Activated T-cell treated with anti-CD3 and anti-CD28 coated beads, Interleukin-2, amount 50 U/mL, for 4 hours (primary cell): Measurements from ENCODE around the gene WDR27. TPM values are rescaled to one million over a fixed set of nuclear protein-coding genes. Genes with fewer than 3 reads are reported as not detected.
"Not testable (repeated sequence)": the region's sequence is repeated elsewhere in the genome, so short reads cannot be mapped to it uniquely, and the experiment has no call there.

ENCODE experiments used
- ATAC-seq, 2 donors: fragments of 200-7000 bp; cut with Tn5 transposase; one replicate each; pipeline ENCODE4 v1.10.0; 2021
- DNase-seq: peaks from one replicate; pipeline ENCODE4 v3.0.0-alpha.2; 2020
- H3K27me3 Mint-ChIP-seq: one replicate; pipeline ENCODE4 v1.8.0; 2021; ENCODE audit warnings: low read depth, mixed read lengths
- H3K36me3 Mint-ChIP-seq: one replicate; pipeline ENCODE4 v1.8.0; 2022; ENCODE audit warnings: mixed read lengths; ENCODE audit not compliant: insufficient read depth
- H3K4me1 Mint-ChIP-seq: one replicate; pipeline ENCODE4 v1.8.0; 2021; ENCODE audit warnings: low read depth, mixed read lengths
- H3K4me3 Mint-ChIP-seq: one replicate; pipeline ENCODE4 v1.8.0; 2021; ENCODE audit warnings: mild to moderate bottlenecking, moderate library complexity, mixed read lengths
- H3K9me3 Mint-ChIP-seq: one replicate; pipeline ENCODE4 v1.8.0; 2021; ENCODE audit warnings: mixed read lengths
- total RNA-seq, 3 donors: library from RNA; stranded (reverse); gene quantifications; one replicate each; pipeline ENCODE4 v1.2.1, GENCODE V29; 2021

The WDR27 gene
- total RNA-seq, 3 donors from 2014 or later, result 11.9 to 14.4 (median 13.4) TPM

DNA sequence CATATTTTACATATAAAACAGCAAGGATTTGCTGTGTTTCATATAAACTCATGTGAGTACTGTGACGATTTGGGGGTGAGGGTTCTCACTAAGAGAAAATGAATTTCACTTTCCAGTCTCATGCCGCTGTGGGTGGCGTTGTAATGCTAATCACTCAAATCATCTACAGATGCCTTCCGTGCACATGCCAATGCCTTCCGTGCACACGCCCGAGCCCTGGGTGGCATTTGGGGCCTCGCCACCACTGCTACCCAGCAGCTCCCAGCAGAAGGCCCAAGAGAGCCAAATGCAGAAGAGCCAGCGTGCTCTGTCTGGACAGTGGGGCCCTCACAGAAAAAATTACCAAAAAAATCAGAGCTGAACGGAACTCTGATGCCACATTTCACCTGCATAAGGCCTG is 53.7 kb downstream of the WDR27 start:
- no peak overlapping the region for H3K4me3 Mint-ChIP-seq
- no peak for DNase-seq
- H3K27me3 Mint-ChIP-seq, result no peaks in the 10 kb centered on the region
- peaks cover 2% of the 10 kb centered on the region for H3K36me3 Mint-ChIP-seq
- H3K4me1 Mint-ChIP-seq, result no peaks in the 10 kb centered on the region
- no peak for ATAC-seq
- H3K9me3 Mint-ChIP-seq, result no peaks in the 10 kb centered on the region

DNA sequence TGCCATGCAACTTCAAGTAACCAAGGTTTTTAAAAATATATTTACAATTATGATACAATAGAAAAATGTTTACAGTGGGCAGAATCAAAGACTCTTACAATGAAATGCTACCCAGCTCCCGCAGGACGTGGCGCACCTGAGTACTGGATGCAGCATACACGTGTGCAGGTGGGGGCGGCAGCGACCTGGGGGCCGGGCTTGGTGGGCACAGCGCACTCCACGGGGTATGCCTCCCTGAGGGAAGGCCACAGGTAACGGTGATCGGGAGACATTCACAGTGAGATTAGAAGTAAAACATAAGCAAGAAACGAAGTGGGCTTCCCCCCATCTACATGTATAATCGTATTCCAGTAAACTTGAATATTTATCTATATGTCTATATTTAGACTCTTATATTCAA is 54.2 kb downstream of the WDR27 start:
- no peaks in the 10 kb centered on the region for H3K4me1 Mint-ChIP-seq

DNA sequence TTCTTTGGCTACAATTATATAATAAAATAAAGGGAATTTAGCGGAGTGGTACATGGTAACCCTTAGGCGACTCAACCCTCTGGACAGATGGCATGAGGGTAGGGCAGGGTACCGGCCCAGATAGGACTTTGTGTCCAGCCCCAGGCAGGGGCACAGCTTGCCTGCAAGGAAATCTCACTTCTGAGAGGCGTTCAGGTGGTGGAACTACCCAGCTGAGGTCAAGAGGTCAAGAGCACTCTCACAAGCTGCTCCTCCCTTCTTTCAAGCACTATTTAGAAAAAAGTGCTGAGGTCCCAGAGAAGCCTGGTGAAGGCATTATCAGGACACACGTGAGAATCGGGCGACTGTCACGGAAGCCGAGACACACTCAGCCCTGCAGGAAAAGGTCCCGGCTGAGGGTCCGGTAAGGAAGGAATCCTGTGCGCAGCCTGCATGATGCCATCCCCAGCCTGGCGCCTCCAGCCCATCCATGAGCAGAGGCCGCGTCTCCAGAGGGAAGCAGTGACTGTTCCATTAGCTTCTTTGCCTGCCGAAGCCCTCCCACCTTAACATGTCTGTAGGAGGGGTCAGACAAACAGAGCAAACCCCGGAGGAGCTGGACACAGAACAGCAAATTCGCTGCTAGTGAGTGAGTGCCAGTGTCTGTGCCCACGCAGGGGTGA is 54.8 kb downstream of the WDR27 start:
- ATAC-seq (no peak), DNase-seq (no peak)
- Mint-ChIP-seq H3K36me3 (peaks cover 4% of the 10 kb centered on the region), H3K9me3 (no peaks in the 10 kb centered on the region), H3K4me3 (no peak overlapping the region), H3K27me3 (no peaks in the 10 kb centered on the region), H3K4me1 (no peaks in the 10 kb centered on the region)

More for the DNA sequence above, 54.2 kb downstream of the WDR27 start:
- H3K36me3 Mint-ChIP-seq, result peaks cover 4% of the 10 kb centered on the region
- H3K27me3 Mint-ChIP-seq, result no peaks in the 10 kb centered on the region
- H3K9me3 Mint-ChIP-seq, result no peaks in the 10 kb centered on the region
- ATAC-seq (no peak), DNase-seq (no peak)
- H3K4me3 Mint-ChIP-seq, result no peak overlapping the region

DNA sequence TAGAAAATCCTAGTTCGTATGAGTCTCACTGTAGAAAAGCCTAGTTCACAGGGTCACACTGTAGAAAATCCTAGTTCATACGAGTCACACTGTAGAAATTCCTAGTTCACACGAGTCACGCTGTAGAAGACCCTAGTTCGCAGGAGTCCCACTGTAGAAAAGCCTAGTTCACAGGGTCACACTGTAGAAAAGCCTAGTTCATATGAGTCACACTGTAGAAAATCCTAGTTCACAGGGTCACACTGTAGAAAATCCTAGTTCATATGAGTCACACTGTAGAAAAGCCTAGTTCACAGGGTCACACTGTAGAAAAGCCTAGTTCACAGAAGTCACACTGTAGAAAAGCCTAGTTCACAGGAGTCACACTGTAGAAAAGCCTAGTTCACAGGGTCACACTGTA is 56.4 kb downstream of the WDR27 start:
- not testable (repeated sequence) for H3K9me3 Mint-ChIP-seq, H3K27me3 Mint-ChIP-seq, ATAC-seq, H3K4me3 Mint-ChIP-seq, H3K4me1 Mint-ChIP-seq, H3K36me3 Mint-ChIP-seq, DNase-seq

DNA sequence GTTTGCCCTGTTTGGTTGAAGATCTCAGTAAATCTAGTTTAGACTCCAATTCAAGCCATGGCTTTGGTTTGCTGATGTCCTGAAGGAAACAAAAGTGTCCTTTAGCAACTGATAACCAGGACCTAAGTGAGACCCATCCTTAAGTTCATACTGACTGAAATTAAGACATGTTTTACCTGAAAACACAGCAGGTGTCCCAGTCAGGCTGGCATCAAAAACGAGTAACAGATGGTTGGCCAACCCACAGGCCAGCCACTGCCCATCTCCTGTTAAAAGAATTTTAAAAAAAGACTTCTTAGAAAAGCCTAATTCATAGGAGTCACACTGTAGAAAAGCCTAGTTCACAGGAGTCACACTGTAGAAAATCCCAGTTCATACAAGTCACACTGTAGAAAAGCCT is 58.3 kb downstream of the WDR27 start:
- Mint-ChIP-seq H3K9me3 (no peaks in the 10 kb centered on the region), H3K27me3 (no peaks in the 10 kb centered on the region), H3K4me1 (no peaks in the 10 kb centered on the region), H3K36me3 (peaks cover 4% of the 10 kb centered on the region), H3K4me3 (no peak overlapping the region)
- DNase-seq, result no peak
- no peak for ATAC-seq

DNA sequence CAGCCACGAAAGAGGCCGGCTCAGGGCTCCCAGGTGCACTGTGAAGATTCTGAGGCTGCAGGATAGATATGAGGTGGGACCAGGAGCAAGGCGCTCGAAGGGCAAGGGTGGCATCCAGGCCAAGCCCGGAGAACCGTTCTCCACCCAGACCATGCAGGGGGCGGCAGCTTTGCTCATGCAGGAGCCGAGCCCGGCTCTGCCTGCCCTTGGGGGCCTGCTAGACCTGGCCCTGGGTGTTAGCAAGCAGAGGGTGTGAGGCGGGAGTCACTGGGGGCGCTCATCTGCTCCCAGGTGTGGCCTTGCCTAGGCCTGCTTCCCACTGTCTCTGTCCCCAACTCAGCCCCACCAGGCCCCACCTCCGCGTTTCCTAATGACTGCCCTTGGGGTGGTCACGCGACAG is 59.4 kb downstream of the WDR27 start:
- H3K4me1 Mint-ChIP-seq, result no peaks in the 10 kb centered on the region
- no peak for ATAC-seq
- no peaks in the 10 kb centered on the region for H3K9me3 Mint-ChIP-seq
- peaks cover 4% of the 10 kb centered on the region for H3K36me3 Mint-ChIP-seq
- H3K27me3 Mint-ChIP-seq, result no peaks in the 10 kb centered on the region
- DNase-seq, result no peak
- H3K4me3 Mint-ChIP-seq, result no peak overlapping the region

DNA sequence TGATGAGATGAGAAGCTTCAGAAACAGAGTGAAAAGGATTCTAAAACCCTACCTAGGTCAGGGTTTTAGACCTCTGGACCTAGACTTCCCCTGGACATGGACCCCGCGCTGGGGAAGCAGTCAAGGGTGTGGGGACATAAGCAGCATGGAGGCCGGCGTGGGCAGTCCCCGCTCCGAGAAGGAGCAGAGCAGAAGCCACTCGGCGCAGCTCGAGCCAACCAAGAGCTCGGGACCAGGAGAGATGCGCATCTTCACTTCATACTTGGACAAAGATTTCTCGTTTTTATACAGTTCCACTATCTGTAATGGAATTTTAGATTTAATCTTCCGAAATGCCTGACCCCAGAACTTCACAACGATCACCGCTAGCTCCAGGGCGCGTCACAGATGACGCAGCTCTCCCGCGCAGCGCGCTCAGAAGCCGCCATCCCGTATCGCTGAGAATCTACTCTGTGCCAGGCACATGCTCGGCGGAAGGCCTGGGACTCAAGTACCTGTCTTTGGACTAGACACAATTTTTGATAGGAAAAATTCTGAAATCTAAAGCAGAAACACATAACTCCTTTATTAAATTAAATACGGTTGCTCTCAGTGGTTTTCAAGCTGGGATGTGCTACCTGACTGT is 60.3 kb downstream of the WDR27 start:
- DNase-seq (no peak), ATAC-seq (no peak)
- Mint-ChIP-seq H3K9me3 (no peaks in the 10 kb centered on the region), H3K4me1 (no peaks in the 10 kb centered on the region), H3K4me3 (no peak overlapping the region), H3K27me3 (no peaks in the 10 kb centered on the region), H3K36me3 (peaks cover 11% of the 10 kb centered on the region)

DNA sequence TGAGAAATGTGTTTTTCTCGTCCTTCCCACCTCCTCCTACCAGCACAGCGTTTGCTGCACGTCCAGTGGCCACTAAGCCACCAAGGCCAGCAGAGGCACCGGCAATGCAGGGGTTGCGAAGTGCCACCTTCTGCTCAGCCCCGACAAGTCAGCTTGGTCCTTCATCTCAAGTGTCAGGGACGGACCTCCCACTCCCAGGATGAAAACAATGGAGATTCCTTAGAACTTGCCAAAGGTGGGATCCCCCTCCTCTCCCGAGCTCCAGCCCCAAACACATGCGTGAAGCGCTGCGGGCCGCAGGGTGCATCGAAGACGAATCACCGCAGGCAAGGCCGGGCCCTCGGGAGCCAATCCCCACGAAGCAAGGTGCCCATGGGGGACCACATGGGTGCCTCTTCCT is 60.8 kb downstream of the WDR27 start:
- no peak for DNase-seq
- Mint-ChIP-seq H3K9me3 (no peaks in the 10 kb centered on the region), H3K4me1 (no peaks in the 10 kb centered on the region), H3K4me3 (no peak overlapping the region), H3K36me3 (peaks cover 11% of the 10 kb centered on the region), H3K27me3 (no peaks in the 10 kb centered on the region)
- ATAC-seq, result no peak

DNA sequence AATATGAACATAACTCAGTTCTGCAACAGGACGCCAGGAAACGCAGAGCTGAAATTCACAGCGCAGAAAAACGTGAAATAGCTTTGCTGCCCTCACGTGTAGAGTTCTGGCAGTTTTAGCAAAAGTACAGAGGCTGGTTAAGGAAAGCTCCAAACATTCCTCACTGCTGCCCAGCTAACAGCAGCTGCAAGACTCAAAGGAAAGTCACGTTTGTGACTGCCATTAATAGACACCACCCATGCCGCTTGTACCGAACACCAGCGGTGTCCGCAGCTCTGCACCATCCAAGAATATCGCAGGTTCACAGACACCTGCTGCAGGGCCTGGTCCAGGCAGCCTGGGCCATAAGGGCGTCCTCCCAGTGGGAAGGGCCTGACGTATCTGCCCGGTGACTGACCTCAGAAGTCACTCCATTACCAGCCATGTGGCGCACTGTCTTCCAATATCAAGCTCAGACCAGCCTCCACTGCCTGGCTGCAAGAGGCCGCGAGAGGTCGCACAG is 61.4 kb downstream of the WDR27 start:
- no peak for ATAC-seq
- H3K4me3 Mint-ChIP-seq, result no peak overlapping the region
- H3K27me3 Mint-ChIP-seq, result no peaks in the 10 kb centered on the region
- no peaks in the 10 kb centered on the region for H3K9me3 Mint-ChIP-seq
- peaks cover 13% of the 10 kb centered on the region for H3K36me3 Mint-ChIP-seq
- no peak for DNase-seq
- no peaks in the 10 kb centered on the region for H3K4me1 Mint-ChIP-seq

DNA sequence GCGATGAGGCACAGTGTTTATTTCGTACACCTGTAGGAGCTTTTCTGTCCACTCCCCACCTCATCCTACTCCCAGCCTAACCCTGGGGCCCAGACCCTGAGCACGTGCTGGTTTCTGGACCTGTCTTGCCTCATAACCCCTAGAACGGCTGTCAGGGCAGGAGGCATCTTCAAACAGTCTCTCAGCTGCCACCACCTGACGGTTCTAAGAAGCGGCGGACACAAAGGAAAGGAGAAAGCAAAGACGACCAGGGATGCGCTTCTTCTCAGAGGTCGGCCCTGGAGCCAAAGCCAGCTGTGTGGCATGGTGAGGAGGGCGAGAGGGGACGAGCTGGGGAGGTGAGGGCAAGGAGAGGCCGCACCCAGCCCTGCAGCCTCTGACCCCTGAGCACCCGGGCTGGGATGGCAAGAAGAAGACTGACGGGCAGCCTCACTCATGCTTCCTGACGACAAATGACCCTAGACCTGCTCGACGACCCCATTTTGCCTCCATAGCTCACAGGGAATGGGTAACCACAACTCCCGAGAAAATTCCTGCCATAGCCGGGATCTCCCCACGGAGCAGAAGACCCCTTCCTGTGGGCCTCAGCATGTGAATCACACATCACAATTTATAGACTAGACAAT is 62.1 kb downstream of the WDR27 start:
- no peaks in the 10 kb centered on the region for H3K27me3 Mint-ChIP-seq
- H3K9me3 Mint-ChIP-seq, result no peaks in the 10 kb centered on the region
- no peak overlapping the region for H3K4me3 Mint-ChIP-seq
- DNase-seq (no peak), ATAC-seq (no peak)
- peaks cover 14% of the 10 kb centered on the region for H3K36me3 Mint-ChIP-seq
- no peaks in the 10 kb centered on the region for H3K4me1 Mint-ChIP-seq

DNA sequence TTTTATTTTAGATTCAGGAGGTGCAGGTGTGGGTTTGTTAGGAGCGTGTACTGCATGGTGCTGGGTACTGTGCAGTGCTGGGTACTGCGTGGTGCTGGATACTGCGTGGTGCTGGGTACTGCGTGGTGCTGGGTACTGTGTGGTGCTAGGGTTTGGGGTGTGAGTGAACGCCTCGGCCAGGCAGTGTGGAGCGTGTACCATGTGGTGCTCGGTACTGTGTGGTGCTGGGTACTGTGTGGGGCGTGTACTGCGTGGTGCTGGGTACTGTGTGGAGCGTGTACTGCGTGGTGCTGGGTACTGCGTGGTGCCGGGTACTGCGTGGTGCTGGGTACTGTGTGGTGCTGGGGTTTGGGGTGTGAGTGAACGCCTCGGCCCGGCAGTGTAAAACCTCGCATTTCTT is 62.9 kb downstream of the WDR27 start:
- no peak for ATAC-seq
- H3K27me3 Mint-ChIP-seq, result no peaks in the 10 kb centered on the region

DNA sequence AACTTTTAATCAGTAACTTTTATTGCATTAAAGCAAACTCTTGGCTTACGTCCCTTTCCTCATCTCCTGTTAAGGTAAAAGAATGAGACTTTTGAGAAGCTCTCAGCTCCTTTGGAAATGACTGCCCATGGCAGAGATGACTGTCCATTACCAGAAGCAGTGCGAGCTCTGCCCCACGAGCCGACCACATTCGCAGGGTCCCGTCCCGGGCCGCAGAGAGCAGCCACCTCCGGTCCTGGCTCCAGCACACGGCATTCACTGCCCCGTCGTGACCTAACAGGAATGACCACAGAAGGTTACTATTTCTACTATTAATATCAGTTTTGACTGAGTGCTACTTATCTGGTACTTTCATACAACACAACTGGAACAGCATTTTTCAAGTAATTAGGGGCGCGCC is 63.4 kb downstream of the WDR27 start:
- H3K9me3 Mint-ChIP-seq, result no peaks in the 10 kb centered on the region
- H3K4me1 Mint-ChIP-seq, result no peaks in the 10 kb centered on the region
- no peak for ATAC-seq

More for the DNA sequence above, 62.9 kb downstream of the WDR27 start:
- Mint-ChIP-seq H3K4me3 (no peak overlapping the region), H3K36me3 (peaks cover 22% of the 10 kb centered on the region), H3K9me3 (no peaks in the 10 kb centered on the region), H3K4me1 (no peaks in the 10 kb centered on the region)
- DNase-seq, result no peak

DNA sequence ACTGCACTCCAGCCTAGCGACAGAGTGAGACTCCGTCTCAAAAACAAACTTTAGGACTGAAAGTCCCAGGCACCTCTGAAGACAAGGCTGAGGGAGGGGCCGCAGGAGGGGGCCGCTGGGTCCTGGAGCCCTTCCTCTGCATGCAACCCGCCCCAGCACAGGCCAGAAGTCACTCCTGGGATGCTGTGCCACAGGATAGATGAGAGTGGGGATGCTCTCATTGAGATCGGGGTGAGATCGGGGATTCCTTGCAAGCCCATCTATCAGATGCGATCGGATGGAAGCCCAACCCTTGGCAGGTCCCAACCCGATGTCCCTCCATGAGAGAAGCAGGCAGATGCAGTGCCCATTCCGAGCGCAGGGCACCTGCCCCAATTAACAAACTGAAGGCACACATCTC is 66.5 kb downstream of the WDR27 start:
- H3K36me3 Mint-ChIP-seq, result peaks cover 32% of the 10 kb centered on the region
- no peak overlapping the region for H3K4me3 Mint-ChIP-seq
- H3K27me3 Mint-ChIP-seq, result no peaks in the 10 kb centered on the region
- DNase-seq (no peak), ATAC-seq (no peak)
- no peaks in the 10 kb centered on the region for H3K9me3 Mint-ChIP-seq
- no peaks in the 10 kb centered on the region for H3K4me1 Mint-ChIP-seq

More for the DNA sequence above, 63.4 kb downstream of the WDR27 start:
- DNase-seq, result no peak
- Mint-ChIP-seq H3K36me3 (peaks cover 24% of the 10 kb centered on the region), H3K4me3 (no peak overlapping the region), H3K27me3 (no peaks in the 10 kb centered on the region)

DNA sequence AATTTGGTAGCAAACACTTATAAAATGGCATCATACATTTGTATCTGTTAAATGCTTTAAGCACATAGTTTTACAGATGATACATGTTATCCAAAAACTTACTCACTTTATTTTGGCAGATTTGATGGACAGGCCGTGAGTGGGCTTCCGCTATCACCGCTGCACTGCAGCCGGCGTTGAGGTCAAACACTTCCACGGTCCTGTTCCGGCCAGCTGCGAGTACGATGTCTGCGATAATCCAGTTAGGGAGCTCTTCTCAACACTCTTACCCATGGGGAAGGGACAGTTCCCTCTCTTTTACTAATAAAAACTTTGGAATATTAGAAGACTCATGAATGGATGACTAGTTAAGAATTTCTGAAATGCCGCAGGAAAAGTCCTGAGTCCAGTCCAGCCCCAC is 69.0 kb downstream of the WDR27 start:
- no peak overlapping the region for H3K4me3 Mint-ChIP-seq
- no peak for ATAC-seq
- DNase-seq, result no peak
- no peaks in the 10 kb centered on the region for H3K4me1 Mint-ChIP-seq
- H3K36me3 Mint-ChIP-seq, result peaks cover 32% of the 10 kb centered on the region
- no peaks in the 10 kb centered on the region for H3K9me3 Mint-ChIP-seq
- no peaks in the 10 kb centered on the region for H3K27me3 Mint-ChIP-seq

DNA sequence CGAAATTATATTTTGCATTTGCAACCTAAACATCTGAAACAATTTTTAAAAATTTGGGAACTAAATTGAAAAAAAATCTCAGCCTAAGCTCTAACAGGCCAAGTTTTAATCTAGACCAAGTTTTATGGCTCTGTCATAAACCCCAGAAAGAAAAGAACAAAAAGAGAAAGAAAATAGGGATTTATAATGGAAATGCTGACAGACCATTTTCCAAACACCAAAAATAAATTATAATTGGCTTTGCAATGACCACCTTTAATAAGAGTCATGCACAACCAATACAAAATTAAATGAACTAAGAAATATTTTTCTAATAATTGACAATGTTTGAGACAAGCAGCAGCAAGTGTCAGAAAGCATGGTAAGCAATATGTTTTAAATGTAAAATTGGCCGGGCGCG is 72.6 kb downstream of the WDR27 start:
- Mint-ChIP-seq H3K4me3 (no peak overlapping the region), H3K27me3 (no peaks in the 10 kb centered on the region), H3K36me3 (peaks cover 18% of the 10 kb centered on the region), H3K4me1 (no peaks in the 10 kb centered on the region), H3K9me3 (no peaks in the 10 kb centered on the region)
- ATAC-seq (no peak), DNase-seq (no peak)
